Liver (tissue), 9 donors: Measurements from ENCODE around the gene COMMD1. TPM values are rescaled to one million over a fixed set of nuclear protein-coding genes. Genes with fewer than 3 reads are reported as not detected.

ENCODE experiments used
- DNase-seq: peaks from one replicate; pipeline ENCODE4 v3.0.0-alpha.2; 2017; ENCODE audit warnings: low spot score
- H3K27ac ChIP-seq, 2 donors: one replicate each; pipeline ENCODE4 v1.7.0; 2013; ENCODE audit warnings: inconsistent platforms in 2 of 2, low read length in 2 of 2, control low read depth in 1 of 2, low read depth in 1 of 2, mild to moderate bottlenecking in 1 of 2
- H3K27me3 ChIP-seq, 4 donors: one replicate each; pipeline versions ENCODE4 v1.6.1 to v1.7.0; 2013; ENCODE audit warnings: low read length in 3 of 4, inconsistent platforms in 1 of 4, mild to moderate bottlenecking in 1 of 4, moderate library complexity in 1 of 4; ENCODE audit not compliant: control insufficient read depth in 4 of 4, insufficient read depth in 4 of 4
- H3K36me3 ChIP-seq, 4 donors: one replicate each; pipeline versions ENCODE4 v1.6.1 to v1.7.0; 2013; ENCODE audit warnings: low read length in 3 of 4, mild to moderate bottlenecking in 3 of 4, low read depth in 1 of 4, moderate library complexity in 1 of 4; ENCODE audit not compliant: control insufficient read depth in 4 of 4, insufficient read depth in 3 of 4
- H3K4me1 ChIP-seq, 4 donors: one replicate each; pipeline versions ENCODE4 v1.6.1 to v1.7.0; 2013; ENCODE audit warnings: low read length in 3 of 4, mild to moderate bottlenecking in 3 of 4, moderate library complexity in 1 of 4; ENCODE audit not compliant: control insufficient read depth in 4 of 4, insufficient read depth in 4 of 4
- H3K4me3 ChIP-seq, 3 donors: one replicate each; pipeline versions ENCODE4 v1.6.1 to v1.7.0; 2013; ENCODE audit warnings: low read length in 3 of 3, control low read depth in 1 of 3, low read depth in 1 of 3, mild to moderate bottlenecking in 1 of 3
- H3K9ac ChIP-seq, 2 donors: one replicate each; pipeline ENCODE4 v1.7.0; 2013; ENCODE audit warnings: low read length in 2 of 2, mild to moderate bottlenecking in 2 of 2, moderate library complexity in 2 of 2, control low read depth in 1 of 2, low read depth in 1 of 2
- H3K9me3 ChIP-seq, 4 donors: one replicate each; pipeline versions ENCODE4 v1.6.1 to v1.7.0; 2013; ENCODE audit warnings: low read length in 3 of 4; ENCODE audit not compliant: control insufficient read depth in 4 of 4
- ATF3 ChIP-seq: IDR thresholded peaks from 2 replicates; pipeline ENCODE4 v1.6.1; 2016; ENCODE audit warnings: antibody characterized with exemption
- CTCF ChIP-seq: fragments of 150-350 bp; IDR thresholded peaks from 2 replicates; pipeline ENCODE4 v1.5.1; 2017; ENCODE audit warnings: improper control_type of control experiment, low read depth, low read length; ENCODE audit not compliant: missing input control
- EGR1 ChIP-seq, 2 donors: IDR thresholded peaks; 2 replicates each; pipeline ENCODE4 v1.6.1; 2016 to 2018; ENCODE audit warnings: antibody characterized with exemption in 2 of 2, low read depth in 2 of 2
- FOXA1 ChIP-seq: IDR thresholded peaks from 2 replicates; pipeline ENCODE4 v1.6.1; 2016; ENCODE audit warnings: antibody characterized with exemption
- FOXA2 ChIP-seq: IDR thresholded peaks from 2 replicates; pipeline ENCODE4 v1.6.1; 2016; ENCODE audit warnings: antibody characterized with exemption
- GABPA ChIP-seq, 2 donors: IDR thresholded peaks in 1 of 2; conservative IDR thresholded peaks in 1 of 2; 2 replicates each; pipeline ENCODE4 v1.6.1; 2016; ENCODE audit warnings: antibody characterized with exemption in 2 of 2, mild to moderate bottlenecking in 1 of 2, moderate library complexity in 1 of 2
- HNF4A ChIP-seq, 2 donors: conservative IDR thresholded peaks; 2 replicates each; pipeline ENCODE4 v1.6.1; 2016; ENCODE audit warnings: antibody characterized with exemption in 2 of 2, mild to moderate bottlenecking in 2 of 2
- HNF4G ChIP-seq: IDR thresholded peaks from 2 replicates; pipeline ENCODE4 v1.6.1; 2016; ENCODE audit warnings: antibody characterized with exemption
- JUND ChIP-seq, 2 donors: IDR thresholded peaks; 2 replicates each; pipeline ENCODE4 v1.6.1; 2016; ENCODE audit warnings: antibody characterized with exemption in 2 of 2
- MAX ChIP-seq: IDR thresholded peaks from 2 replicates; pipeline ENCODE4 v1.6.1; 2016; ENCODE audit warnings: antibody characterized with exemption
- NR2F2 ChIP-seq: IDR thresholded peaks from 2 replicates; pipeline ENCODE4 v1.6.1; 2016; ENCODE audit warnings: antibody characterized with exemption
- RAD21 ChIP-seq, 2 donors: IDR thresholded peaks; 2 replicates each; pipeline ENCODE4 v1.6.1; 2016; ENCODE audit warnings: antibody characterized with exemption in 2 of 2, mild to moderate bottlenecking in 2 of 2
- REST ChIP-seq: IDR thresholded peaks from 2 replicates; pipeline ENCODE4 v1.6.1; 2016; ENCODE audit warnings: antibody characterized with exemption, mild to moderate bottlenecking
- RXRA ChIP-seq, 2 donors: IDR thresholded peaks; 2 replicates each; pipeline ENCODE4 v1.6.1; 2017 to 2018; ENCODE audit warnings: antibody characterized with exemption in 2 of 2, mild to moderate bottlenecking in 1 of 2
- SP1 ChIP-seq: IDR thresholded peaks from 2 replicates; pipeline ENCODE4 v1.6.1; 2018; ENCODE audit warnings: antibody characterized with exemption, mild to moderate bottlenecking
- TAF1 ChIP-seq: conservative IDR thresholded peaks from 2 replicates; pipeline ENCODE4 v1.6.1; 2016; ENCODE audit warnings: antibody characterized with exemption, mild to moderate bottlenecking
- YY1 ChIP-seq: IDR thresholded peaks from 2 replicates; pipeline ENCODE4 v1.6.1; 2016; ENCODE audit warnings: antibody characterized with exemption, mild to moderate bottlenecking
- ZBTB33 ChIP-seq: IDR thresholded peaks from 2 replicates; pipeline ENCODE4 v1.6.1; 2016; ENCODE audit warnings: antibody characterized with exemption
- WGBS: extraction: QIAGEN DNeasy Blood & Tissue Kit; methylation state at CpG from one replicate; pipeline ENCODE4 v1.1.7; 2013; 5-methylcytosine and 5-hydroxymethylcytosine counted together
- polyA plus RNA-seq, 2 donors: library from polyadenylated mRNA; stranded (reverse) in 1 of 2; unstranded in 1 of 2; fragments of 200-250 nt in 1 of 2; fragments of >200 nt in 1 of 2; fragmentation: Nextera tagmentation in 1 of 2; extraction: Ambion mirVana in 1 of 2; gene quantifications; one replicate each; pipeline versions ENCODE4 v1.2.1 to v1.2.3, GENCODE V29; 2013 to 2015
- total RNA-seq, 2 donors: library from RNA; depleted of rRNA; stranded (reverse); fragments of >200 nt; gene quantifications; one replicate each; pipeline ENCODE4 v1.2.3, GENCODE V29; 2014
- donor health status: healthy.
- donor health status: healthy.
- donor health status: healthy.
- donor health status: healthy.
- donor health status: healthy.

The COMMD1 gene
- total and polyA plus RNA-seq, 4 donors, result 17.4 to 47.9 (median 20.7) TPM

GRCh38 chr2:62150597-62151305 lies 245.3 kb downstream of the COMMD1 start:
- peaks cover 0 to 2% (median 0%) of the 10 kb centered on the region in 4 donors for H3K36me3 ChIP-seq
- H3K4me3 ChIP-seq, result no peak overlapping the region
- H3K9ac ChIP-seq, result no peak overlapping the region
- no peak overlapping the region for H3K27ac ChIP-seq
- peaks cover 0 to 6% (median 0%) of the 10 kb centered on the region in 4 donors for H3K9me3 ChIP-seq
- H3K4me1 ChIP-seq, result no peaks in the 10 kb centered on the region
- TF ChIP-seq SP1 (no peak), MAX (no peak), FOXA1 (no peak), NR2F2 (no peak)
- no peaks in the 10 kb centered on the region for H3K27me3 ChIP-seq
- no peak for DNase-seq
- 94% methylated on average over 6 of the region's 6 CpGs for WGBS

- Histone ChIP-seq H3K27me3 (no peaks in the 10 kb centered on the region), H3K4me1 (no peaks in the 10 kb centered on the region), H3K9me3 (peaks cover 0 to 6% (median 0%) of the 10 kb centered on the region in 4 donors), H3K4me3 (no peak overlapping the region), H3K36me3 (peaks cover 0 to 2% (median 0%) of the 10 kb centered on the region in 4 donors), H3K27ac (no peak overlapping the region), H3K9ac (no peak overlapping the region)
- WGBS, result 92% methylated on average over 4 of the region's 4 CpGs
- DNase-seq, result no peak
- TF ChIP-seq GABPA (IDR thresholded peaks at IDR 0.05 in 1 of 2, conservative IDR thresholded peaks at IDR 0.05 in 1 of 2) (no peak), CTCF (no peak)
These were observed 245.8 kb downstream of the COMMD1 start for GRCh38 chr2:62151306-62151638.

GRCh38 chr2:62152000-62152399 lies 246.5 kb downstream of the COMMD1 start:
- H3K4me3 ChIP-seq, result no peak overlapping the region
- H3K27me3 ChIP-seq, result no peaks in the 10 kb centered on the region
- H3K9me3 ChIP-seq, result peaks cover 0 to 6% (median 0%) of the 10 kb centered on the region in 4 donors
- H3K27ac ChIP-seq, result no peak overlapping the region
- no peaks in the 10 kb centered on the region for H3K4me1 ChIP-seq
- DNase-seq, result no peak
- TF ChIP-seq ATF3 (no peak), TAF1 (no peak), EGR1 (IDR thresholded peaks at IDR 0.05; ENCODE audit: low read depth in 2 of 2) (no peak), FOXA2 (no peak), FOXA1 (no peak), HNF4A (conservative IDR thresholded peaks at IDR 0.05) (no peak), NR2F2 (no peak), SP1 (no peak), REST (no peak), YY1 (no peak), MAX (no peak), JUND (IDR thresholded peaks at IDR 0.05) (no peak), ZBTB33 (no peak), RXRA (IDR thresholded peaks at IDR 0.05) (no peak), RAD21 (IDR thresholded peaks at IDR 0.05) (no peak), HNF4G (no peak)
- H3K9ac ChIP-seq, result no peak overlapping the region
- H3K36me3 ChIP-seq, result peaks cover 0 to 2% (median 0%) of the 10 kb centered on the region in 4 donors
- 94% methylated on average over 3 of the region's 3 CpGs for WGBS
